A673 (cell line): ENCODE measurements around the gene PLXNA1.

Experiments used
- EZH2 ChIP-seq: fragments of 200-600 bp; sonication (generic); IDR thresholded peaks from 2 replicates; pipeline ENCODE4 v1.6.1; 2017; ENCODE audit warnings: borderline replicate concordance, low read depth, mild to moderate bottlenecking, mixed read lengths, antibody characterized with exemption, low read length; ENCODE audit not compliant: poor library complexity, severe bottlenecking
- TF ChIP-seq, protein P1 (sequence below): fragments of 300-800, 200-600 bp; sonication (generic); conservative IDR thresholded peaks from 2 replicates; pipeline ENCODE4 v1.5.1; 2017; ENCODE audit warnings: low read depth, mild to moderate bottlenecking, antibody characterized with exemption, low read length, moderate library complexity, mixed read lengths

DNA sequence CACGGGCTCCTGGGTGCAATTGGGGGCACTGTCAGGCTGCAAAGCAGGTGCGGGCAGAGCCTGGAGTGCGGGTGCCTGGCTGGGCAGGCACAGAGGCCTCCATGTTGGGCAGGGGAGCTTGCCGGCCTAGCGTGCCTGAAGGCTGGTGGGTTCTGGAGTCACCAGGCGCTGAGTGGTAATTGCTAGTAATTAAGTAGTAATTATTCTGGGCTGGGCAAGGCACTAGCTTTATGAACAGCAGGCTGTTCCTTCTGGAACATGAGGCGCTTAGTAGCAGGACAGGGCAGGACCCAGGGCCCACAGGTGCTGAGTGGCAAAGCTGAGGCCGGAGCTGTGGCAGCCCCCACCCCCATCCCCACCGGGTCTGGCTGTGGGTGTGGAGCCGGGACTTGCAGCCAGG lies 25.3 kb downstream of the PLXNA1 start:
- TF ChIP-seq, protein P1, sequence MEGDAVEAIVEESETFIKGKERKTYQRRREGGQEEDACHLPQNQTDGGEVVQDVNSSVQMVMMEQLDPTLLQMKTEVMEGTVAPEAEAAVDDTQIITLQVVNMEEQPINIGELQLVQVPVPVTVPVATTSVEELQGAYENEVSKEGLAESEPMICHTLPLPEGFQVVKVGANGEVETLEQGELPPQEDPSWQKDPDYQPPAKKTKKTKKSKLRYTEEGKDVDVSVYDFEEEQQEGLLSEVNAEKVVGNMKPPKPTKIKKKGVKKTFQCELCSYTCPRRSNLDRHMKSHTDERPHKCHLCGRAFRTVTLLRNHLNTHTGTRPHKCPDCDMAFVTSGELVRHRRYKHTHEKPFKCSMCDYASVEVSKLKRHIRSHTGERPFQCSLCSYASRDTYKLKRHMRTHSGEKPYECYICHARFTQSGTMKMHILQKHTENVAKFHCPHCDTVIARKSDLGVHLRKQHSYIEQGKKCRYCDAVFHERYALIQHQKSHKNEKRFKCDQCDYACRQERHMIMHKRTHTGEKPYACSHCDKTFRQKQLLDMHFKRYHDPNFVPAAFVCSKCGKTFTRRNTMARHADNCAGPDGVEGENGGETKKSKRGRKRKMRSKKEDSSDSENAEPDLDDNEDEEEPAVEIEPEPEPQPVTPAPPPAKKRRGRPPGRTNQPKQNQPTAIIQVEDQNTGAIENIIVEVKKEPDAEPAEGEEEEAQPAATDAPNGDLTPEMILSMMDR, result no peak
- no peak for TF ChIP-seq EZH2
